OCI-LY7 (cell line): ENCODE data around the gene NCAM1. TPM values are rescaled to one million over a fixed set of nuclear protein-coding genes. Genes with fewer than 3 reads are reported as not detected.

Experiments
- BruUV-seq: library from RNA; stranded (reverse); fragments of 400-500 nt; replicated peaks from 2 replicates; lab custom pipeline; 2021; lab: Mats Ljungman, UMichigan
- CTCF ChIA-PET: fragments of 300-600 bp; sonication (Branson Sonifier 250); formaldehyde crosslinking; loops from one replicate; lab custom pipeline; 2022; ENCODE audit warnings: antibody characterized with exemption; ENCODE audit not compliant: unreplicated experiment; lab: Charles Lee
- POLR2A ChIA-PET: fragments of 300-600 bp; sonication (Branson Sonifier 250); formaldehyde crosslinking; loops from one replicate; lab custom pipeline; 2022; ENCODE audit warnings: antibody characterized with exemption; lab: Charles Lee
- DNase-seq: peaks from one replicate; pipeline ENCODE4 v3.0.0-alpha.2; 2015; ENCODE audit warnings: low spot score
- H2AFZ ChIP-seq: fragments of 200-600 bp; sonication (generic), shearing (Covaris generic); 2 replicates; pipeline ENCODE4 v1.6.1; 2014; ENCODE audit warnings: mild to moderate bottlenecking, antibody characterized with exemption, low read length, moderate library complexity
- H3K27ac ChIP-seq: fragments of 200-600 bp; sonication (generic); 2 replicates; pipeline ENCODE4 v1.5.1; 2014; ENCODE audit warnings: mixed run types, low read depth, mild to moderate bottlenecking, moderate library complexity, low read length, inconsistent platforms; ENCODE audit not compliant: poor library complexity, severe bottlenecking
- H3K36me3 ChIP-seq: fragments of 200-600 bp; sonication (generic); 2 replicates; pipeline ENCODE4 v1.6.1; 2014; ENCODE audit warnings: mild to moderate bottlenecking, antibody characterized with exemption, low read length, moderate library complexity, mixed read lengths; ENCODE audit not compliant: insufficient read depth
- H3K4me1 ChIP-seq: fragments of 200-600 bp; sonication (generic); 2 replicates; pipeline ENCODE4 v1.5.1; 2014; ENCODE audit warnings: mild to moderate bottlenecking, low read length; ENCODE audit not compliant: insufficient read depth, poor library complexity, severe bottlenecking
- H3K4me2 ChIP-seq: fragments of 200-600 bp; sonication (generic); 2 replicates; pipeline ENCODE4 v1.6.1; 2014; ENCODE audit warnings: mild to moderate bottlenecking, low read length
- H3K4me3 ChIP-seq: fragments of 200-600 bp; sonication (generic); 2 replicates; pipeline ENCODE4 v1.5.1; 2014; ENCODE audit warnings: mild to moderate bottlenecking, low read depth, low read length; ENCODE audit not compliant: poor library complexity, severe bottlenecking
- H3K79me2 ChIP-seq: fragments of 200-600 bp; sonication (generic); 2 replicates; pipeline ENCODE4 v1.6.1; 2016; ENCODE audit warnings: low read depth, mild to moderate bottlenecking, low read length, moderate library complexity, mixed read lengths; ENCODE audit not compliant: insufficient read depth
- H3K9me2 ChIP-seq: fragments of 200-600 bp; sonication (generic); 2 replicates; pipeline ENCODE4 v1.6.1; 2016; ENCODE audit warnings: mild to moderate bottlenecking, low read length, mixed read lengths; ENCODE audit not compliant: insufficient read depth
- H3K9me3 ChIP-seq: fragments of 200-600 bp; sonication (generic); 2 replicates; pipeline ENCODE4 v1.6.1; 2014; ENCODE audit warnings: mild to moderate bottlenecking, mixed run types, low read length, mixed read lengths
- H4K20me1 ChIP-seq: fragments of 200-600 bp; sonication (generic); 2 replicates; pipeline ENCODE4 v1.6.1; 2014; ENCODE audit warnings: mild to moderate bottlenecking, antibody characterized with exemption, low read length, moderate library complexity, mixed read lengths; ENCODE audit not compliant: insufficient read depth
- EZH2phosphoT487 ChIP-seq: fragments of 200-600 bp; sonication (generic); IDR thresholded peaks from 2 replicates; pipeline ENCODE4 v1.6.1; 2018; ENCODE audit warnings: low read depth, borderline replicate concordance, mild to moderate bottlenecking, mixed run types, antibody characterized with exemption, low read length, moderate library complexity, mixed read lengths
- intact Hi-C: fragments of 100-400 bp; cut with micrococcal nuclease; formaldehyde crosslinking; loops from one replicate; pipeline ENCODE4 v1.10.0; 2022; ENCODE audit not compliant: unreplicated experiment
- total RNA-seq, 2 experiments: library from RNA; depleted of rRNA in 1 of 2; stranded (reverse); fragments of >200 nt in 1 of 2; shearing (Covaris generic) in 1 of 2; gene quantifications; 2 replicates each; pipeline ENCODE4 v1.2.3, GENCODE V29; 2014 to 2022
- TF ChIP-seq, protein P1 (sequence below): fragments of 200-600 bp; sonication (generic); conservative IDR thresholded peaks from 2 replicates; pipeline ENCODE4 v1.5.1; 2014; ENCODE audit warnings: mild to moderate bottlenecking, antibody characterized with exemption, low read length, moderate library complexity, mixed read lengths

NCAM1 gene
- total RNA-seq, 2 experiments from 2014 or later, result not detected

GRCh38 chr11:113286509-113287497, 325.6 kb downstream of the NCAM1 start:
- H3K4me3 ChIP-seq, result no peak overlapping the region

DNA sequence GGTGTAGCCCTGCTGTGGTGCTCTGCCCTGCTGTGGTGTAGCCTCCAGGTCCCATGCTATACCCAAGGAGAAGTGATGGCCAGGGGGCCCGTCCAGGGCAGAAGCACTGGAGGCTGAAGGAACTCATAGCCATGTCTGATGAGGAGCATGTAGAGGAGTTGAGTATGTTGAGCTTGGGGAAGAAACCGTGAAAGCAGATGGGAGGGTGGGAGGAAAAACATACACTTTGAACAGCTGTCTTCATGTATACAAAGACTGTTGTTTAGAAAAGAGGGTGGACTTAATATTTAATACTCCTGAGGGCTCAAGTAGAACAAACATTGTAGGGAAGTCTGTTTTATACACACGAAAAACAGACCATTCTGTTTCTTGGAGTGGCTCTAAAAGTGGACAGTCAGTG, 326.6 kb downstream of the NCAM1 start:
- Histone ChIP-seq H3K36me3 (no peaks in the 10 kb centered on the region), H3K9me3 (no peaks in the 10 kb centered on the region), H2AFZ (no peak overlapping the region), H3K4me1 (no peaks in the 10 kb centered on the region), H3K79me2 (no peaks in the 10 kb centered on the region), H3K9me2 (no peaks in the 10 kb centered on the region), H4K20me1 (no peaks in the 10 kb centered on the region), H3K27ac (no peak overlapping the region), H3K4me2 (no peak overlapping the region), H3K4me3 (no peak overlapping the region)
- ChIA-PET CTCF (no interaction called here), POLR2A (no interaction called here)
- TF ChIP-seq, protein P1, sequence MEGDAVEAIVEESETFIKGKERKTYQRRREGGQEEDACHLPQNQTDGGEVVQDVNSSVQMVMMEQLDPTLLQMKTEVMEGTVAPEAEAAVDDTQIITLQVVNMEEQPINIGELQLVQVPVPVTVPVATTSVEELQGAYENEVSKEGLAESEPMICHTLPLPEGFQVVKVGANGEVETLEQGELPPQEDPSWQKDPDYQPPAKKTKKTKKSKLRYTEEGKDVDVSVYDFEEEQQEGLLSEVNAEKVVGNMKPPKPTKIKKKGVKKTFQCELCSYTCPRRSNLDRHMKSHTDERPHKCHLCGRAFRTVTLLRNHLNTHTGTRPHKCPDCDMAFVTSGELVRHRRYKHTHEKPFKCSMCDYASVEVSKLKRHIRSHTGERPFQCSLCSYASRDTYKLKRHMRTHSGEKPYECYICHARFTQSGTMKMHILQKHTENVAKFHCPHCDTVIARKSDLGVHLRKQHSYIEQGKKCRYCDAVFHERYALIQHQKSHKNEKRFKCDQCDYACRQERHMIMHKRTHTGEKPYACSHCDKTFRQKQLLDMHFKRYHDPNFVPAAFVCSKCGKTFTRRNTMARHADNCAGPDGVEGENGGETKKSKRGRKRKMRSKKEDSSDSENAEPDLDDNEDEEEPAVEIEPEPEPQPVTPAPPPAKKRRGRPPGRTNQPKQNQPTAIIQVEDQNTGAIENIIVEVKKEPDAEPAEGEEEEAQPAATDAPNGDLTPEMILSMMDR, result no peak
- TF ChIP-seq EZH2phosphoT487, result no peak
- no peak for DNase-seq
- intact Hi-C loops, result loop anchor here (5.0 to 10.0 kb wide), 2 partner anchors 700 to 1003 kb away; no protein-coding TSS in a partner anchor
- no TSS peak for BruUV-seq

More at GRCh38 chr11:113286509-113287497, 325.6 kb downstream of the NCAM1 start:
- H3K79me2 ChIP-seq, result no peaks in the 10 kb centered on the region
- no peaks in the 10 kb centered on the region for H3K9me2 ChIP-seq
- TF ChIP-seq EZH2phosphoT487, result no peak
- TF ChIP-seq, protein P1, result no peak
- H4K20me1 ChIP-seq, result no peaks in the 10 kb centered on the region
- no TSS peak for BruUV-seq
- DNase-seq, result no peak
- H3K36me3 ChIP-seq, result no peaks in the 10 kb centered on the region
- intact Hi-C loops, result loop anchor here (5.0 to 10.0 kb wide), 2 partner anchors 700 to 1002 kb away; no protein-coding TSS in a partner anchor
- CTCF ChIA-PET, result no interaction called here
- POLR2A ChIA-PET, result interaction anchor here (0.5 kb wide), 1 partner anchor 30 kb away, joined by 3 read pairs; no protein-coding TSS in a partner anchor
- H3K9me3 ChIP-seq, result no peaks in the 10 kb centered on the region
- no peak overlapping the region for H3K4me2 ChIP-seq
- H3K4me1 ChIP-seq, result no peaks in the 10 kb centered on the region
- no peak overlapping the region for H3K27ac ChIP-seq
- no peak overlapping the region for H2AFZ ChIP-seq
